T-helper 1 cell (primary cell): ENCODE measurements around the gene WDR7.

Experiments used
- DNase-seq, 5 donors: peaks; one replicate each; pipeline ENCODE4 v3.0.0-alpha.2; 2012 to 2020

Gene WDR7

GRCh38 chr18:56658261-56658660 lies 7.1 kb downstream of the WDR7 start:
- no peak for DNase-seq

GRCh38 chr18:56659111-56659510 lies 8.0 kb downstream of the WDR7 start:
- DNase-seq: no peak

GRCh38 chr18:56660655-56661054 lies 9.5 kb downstream of the WDR7 start:
- DNase-seq: no peak

GRCh38 chr18:56661360-56662062 lies 10.4 kb downstream of the WDR7 start:
- DNase-seq: no peak

GRCh38 chr18:56662063-56662408 lies 10.9 kb downstream of the WDR7 start:
- no peak for DNase-seq

- no peak for DNase-seq
Measured at GRCh38 chr18:56662502-56662901, 11.3 kb downstream of the WDR7 start.

- DNase-seq: no peak
Measured at GRCh38 chr18:56662902-56663301, 11.7 kb downstream of the WDR7 start.

- no peak for DNase-seq
Measured at GRCh38 chr18:56672391-56672790, 21.2 kb downstream of the WDR7 start.

- no peak for DNase-seq
Measured at GRCh38 chr18:56672981-56673380, 21.8 kb downstream of the WDR7 start.

- DNase-seq: no peak
Measured at GRCh38 chr18:56676639-56677038, 25.5 kb downstream of the WDR7 start.

- no peak for DNase-seq
Measured at GRCh38 chr18:56678836-56679565, 27.8 kb downstream of the WDR7 start.

GRCh38 chr18:56684277-56684676 lies 33.1 kb downstream of the WDR7 start:
- DNase-seq: no peak

- no peak for DNase-seq
Measured at GRCh38 chr18:56691530-56691929, 40.4 kb downstream of the WDR7 start.

- no peak for DNase-seq
Measured at GRCh38 chr18:56696966-56697365, 45.8 kb downstream of the WDR7 start.

- peak in 1 of 5 donors; percentile 8 for DNase-seq
Measured at GRCh38 chr18:56702946-56703345, 51.8 kb downstream of the WDR7 start.

- peak in 2 of 5 donors; percentile 23 to 83 for DNase-seq
Measured at GRCh38 chr18:56709463-56709862, 58.3 kb downstream of the WDR7 start.

- no peak for DNase-seq
Measured at GRCh38 chr18:56711708-56712445, 60.7 kb downstream of the WDR7 start.

GRCh38 chr18:56712761-56713160 lies 61.6 kb downstream of the WDR7 start:
- DNase-seq: no peak

- no peak for DNase-seq
Measured at GRCh38 chr18:56715121-56715520, 64.0 kb downstream of the WDR7 start.

- DNase-seq: peak in 1 of 5 donors; percentile 16
Measured at GRCh38 chr18:56716692-56717146, 65.6 kb downstream of the WDR7 start.

GRCh38 chr18:56721031-56721430 lies 69.9 kb downstream of the WDR7 start:
- DNase-seq: no peak

GRCh38 chr18:56721491-56721890 lies 70.3 kb downstream of the WDR7 start:
- DNase-seq: no peak

- no peak for DNase-seq
Measured at GRCh38 chr18:56722518-56722917, 71.4 kb downstream of the WDR7 start.

GRCh38 chr18:56723068-56723467 lies 71.9 kb downstream of the WDR7 start:
- no peak for DNase-seq
